ENCODE measurements around the gene KEL. TPM values are rescaled to one million over a fixed set of nuclear protein-coding genes. Genes with fewer than 3 reads are reported as not detected.

The KEL gene
- total and polyA plus RNA-seq, 2 donors (not counting 3 experiments of a cell fraction or from before 2014, with no cell fraction given): 0.30 to 1.2 TPM

- Histone ChIP-seq H3K36me3 (ENCODE audit: control insufficient read depth in 2 of 2, extremely low read depth in 1 of 2, insufficient read depth in 2 of 2, low read length in 2 of 2) (no peaks in the 10 kb centered on the region), H3K79me2 (ENCODE audit: control insufficient read depth, insufficient read depth, low read length) (no peaks in the 10 kb centered on the region), H3K4me1 (ENCODE audit: control insufficient read depth, extremely low read depth, insufficient read depth, low read length) (no peaks in the 10 kb centered on the region), H3K9me3 (replicated peaks; ENCODE audit: control insufficient read depth, insufficient read depth, low read length) (no peaks in the 10 kb centered on the region), H2AFZ (ENCODE audit: low read depth, low read length) (no peak overlapping the region), H3K27ac (ENCODE audit: insufficient read depth, low read depth, low read length) (no peak overlapping the region), H3K9me1 (replicated peaks; ENCODE audit: control insufficient read depth, extremely low read depth, insufficient read depth, low read length) (no peaks in the 10 kb centered on the region), H3K9ac (replicated peaks; ENCODE audit: extremely low read depth, insufficient read depth, low read length) (no peak overlapping the region), H3K27me3 (ENCODE audit: control insufficient read depth in 2 of 2, insufficient read depth in 2 of 2, low read length in 2 of 2) (peaks cover 0 to 2% of the 10 kb centered on the region in 2 experiments), H3K4me2 (ENCODE audit: insufficient read depth, low read length) (no peak overlapping the region), H4K20me1 (replicated peaks; ENCODE audit: control insufficient read depth, extremely low read depth, insufficient read depth, low read length) (no peaks in the 10 kb centered on the region), H3K4me3 (replicated peaks in 1 of 3; ENCODE audit: insufficient read depth in 1 of 3, low read depth in 1 of 3, low read length in 3 of 3) (no peak overlapping the region)
- DNase-seq (ENCODE audit: low read depth, low spot score) (no peak), FAIRE-seq (no peak)
- intact Hi-C loops (cut with micrococcal nuclease): no loop called here
- BruUV-seq (replicated peaks): no TSS peak
- dilution Hi-C loops (cut with MboI; ENCODE audit: extremely low pct_ligation_motif_present, low sequenced_read_pairs): no loop called here
- ChIA-PET POLR2A (no interaction called here), CTCF (no interaction called here)
- TF ChIP-seq JUN (IDR thresholded peaks at IDR 0.05; ENCODE audit: borderline replicate concordance, insufficient read depth, insufficient read length, low read depth): no peak
- TF ChIP-seq, protein P1, sequence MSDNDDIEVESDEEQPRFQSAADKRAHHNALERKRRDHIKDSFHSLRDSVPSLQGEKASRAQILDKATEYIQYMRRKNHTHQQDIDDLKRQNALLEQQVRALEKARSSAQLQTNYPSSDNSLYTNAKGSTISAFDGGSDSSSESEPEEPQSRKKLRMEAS (IDR thresholded peaks at IDR 0.05; ENCODE audit: insufficient read depth, insufficient read length): no peak
- no peak for TF ChIP-seq POLR2A (IDR thresholded peaks at IDR 0.05; ENCODE audit: low read depth, low read length)
- no peak for TF ChIP-seq GATA2 (IDR thresholded peaks at IDR 0.05; ENCODE audit: insufficient read depth, insufficient read length, low read depth, low read length)
- no peak for TF ChIP-seq POLR2AphosphoS5 (IDR thresholded peaks at IDR 0.05; ENCODE audit: insufficient read depth, low read depth, low read length)
- no peak for TF ChIP-seq FOS (IDR thresholded peaks at IDR 0.05; ENCODE audit: borderline replicate concordance, insufficient read depth, low read length)
These were observed 70.6 kb downstream of the KEL start for GRCh38 chr7:142891490-142892082.

Other genes starting within 250 kb of the KEL start
- gene PRSS1, start 212.9 kb downstream of the KEL start, total RNA-seq: not detected in 2 replicates
- not detected in 2 replicates for gene PRSS1, start 212.9 kb downstream of the KEL start, polyA plus RNA-seq
- gene PRSS2, start 191.4 kb downstream of the KEL start, total RNA-seq: not detected in 2 replicates
- gene PRSS2, start 191.4 kb downstream of the KEL start, polyA plus RNA-seq: 0.13 and 0.25 TPM in 2 replicates
- gene EPHB6, start 107.3 kb downstream of the KEL start, total RNA-seq: 2.9 TPM in 2 replicates
- gene EPHB6, start 107.3 kb downstream of the KEL start, polyA plus RNA-seq: 0.62 and 0.86 TPM in 2 replicates
- gene TRPV6, start 76.6 kb downstream of the KEL start, total RNA-seq: not detected in 2 replicates
- gene TRPV6, start 76.6 kb downstream of the KEL start, polyA plus RNA-seq: not detected in 2 replicates
- gene TRPV5, start 28.6 kb downstream of the KEL start, total RNA-seq: not detected in 2 replicates
- not detected in 2 replicates for gene TRPV5, start 28.6 kb downstream of the KEL start, polyA plus RNA-seq
- gene LLCFC1, start 22.9 kb downstream of the KEL start, total RNA-seq: not detected in 2 replicates
- gene LLCFC1, start 22.9 kb downstream of the KEL start, polyA plus RNA-seq: not detected in 2 replicates
- gene OR9A2, start 64.8 kb upstream of the KEL start, total RNA-seq: not detected in 2 replicates
- gene OR9A2, start 64.8 kb upstream of the KEL start, polyA plus RNA-seq: not detected in 2 replicates
- not detected in 2 replicates for gene OR6V1, start 90.0 kb upstream of the KEL start, total RNA-seq
- gene OR6V1, start 90.0 kb upstream of the KEL start, polyA plus RNA-seq: not detected in 2 replicates
- not detected in 2 replicates for gene PIP, start 169.7 kb upstream of the KEL start, total RNA-seq
- not detected in 2 replicates for gene PIP, start 169.7 kb upstream of the KEL start, polyA plus RNA-seq
- not detected in 2 replicates for gene TAS2R39, start 221.1 kb upstream of the KEL start, total RNA-seq
- not detected in 2 replicates for gene TAS2R39, start 221.1 kb upstream of the KEL start, polyA plus RNA-seq